Endothelial cell of umbilical vein (primary cell): ENCODE measurements around the gene RANBP17. TPM values are rescaled to one million over a fixed set of nuclear protein-coding genes. Genes with fewer than 3 reads are reported as not detected.
"Not testable (repeated sequence)": the region's sequence is repeated elsewhere in the genome, so short reads cannot be mapped to it uniquely, and the experiment has no call there.

ENCODE experiments used
- BruUV-seq: library from RNA; stranded (reverse); fragments of 400-500 nt; replicated peaks from 2 replicates; lab custom pipeline; 2021; lab: Mats Ljungman, UMichigan
- CTCF ChIA-PET: fragments of 300-600, 350-600 bp; sonication (Branson Sonifier 250); formaldehyde crosslinking; loops from one replicate; lab custom pipeline; 2021; ENCODE audit warnings: antibody characterized with exemption, inconsistent platforms; lab: Charles Lee
- POLR2A ChIA-PET: fragments of 300-600, 350-600 bp; sonication (Branson Sonifier 250); formaldehyde crosslinking; loops from one replicate; lab custom pipeline; 2021; ENCODE audit warnings: antibody characterized with exemption, inconsistent platforms; lab: Charles Lee
- DNase-seq: peaks from one replicate; pipeline ENCODE4 v3.0.0-alpha.2; 2011; ENCODE audit warnings: low read depth, low spot score
- FAIRE-seq: peaks from 2 replicates; lab custom pipeline; 2011; peaks lifted over from hg19 to GRCh38; lab: Jason Lieb, UNC
- H2AFZ ChIP-seq: 2 replicates; pipeline ENCODE4 v1.6.0; 2012; ENCODE audit warnings: low read depth, low read length, control low read depth, inconsistent platforms
- H3K27ac ChIP-seq: 2 replicates; pipeline ENCODE4 v1.5.1; 2011; ENCODE audit warnings: low read depth, mild to moderate bottlenecking, control low read depth, low read length, moderate library complexity; ENCODE audit not compliant: insufficient read depth
- H3K27me3 ChIP-seq, 2 experiments: 2 replicates each; pipeline versions ENCODE4 v1.6.0 to v1.6.1; 2011; ENCODE audit warnings: low read length in 2 of 2, mixed read lengths in 1 of 2; ENCODE audit not compliant: control insufficient read depth in 2 of 2, insufficient read depth in 2 of 2
- H3K36me3 ChIP-seq, 2 experiments: 2 replicates in 1 of 2; 3 replicates in 1 of 2; pipeline ENCODE4 v1.5.1; 2011; ENCODE audit warnings: low read length in 2 of 2, mild to moderate bottlenecking in 1 of 2, moderate library complexity in 1 of 2; ENCODE audit not compliant: control insufficient read depth in 2 of 2, insufficient read depth in 2 of 2; ENCODE audit errors: extremely low read depth in 1 of 2
- H3K4me1 ChIP-seq: 3 replicates; pipeline ENCODE4 v1.5.1; 2011; ENCODE audit warnings: mild to moderate bottlenecking, low read length; ENCODE audit not compliant: control insufficient read depth, insufficient read depth; ENCODE audit errors: extremely low read depth
- H3K4me2 ChIP-seq: 2 replicates; pipeline ENCODE4 v1.6.1; 2011; ENCODE audit warnings: low read length, control low read depth, mixed read lengths; ENCODE audit not compliant: insufficient read depth
- H3K4me3 ChIP-seq, 3 experiments: fragments of 200-600 bp in 1 of 3; sonication (generic), shearing (Covaris generic) in 1 of 3; replicated peaks in 1 of 3; 2 replicates each; pipeline ENCODE4 v1.5.1; 2011 to 2016; ENCODE audit warnings: control low read depth in 3 of 3, low read length in 3 of 3, mild to moderate bottlenecking in 2 of 3, inconsistent platforms in 1 of 3, low read depth in 1 of 3, moderate library complexity in 1 of 3; ENCODE audit not compliant: insufficient read depth in 1 of 3
- H3K79me2 ChIP-seq: 2 replicates; pipeline ENCODE4 v1.6.0; 2012; ENCODE audit warnings: low read length, inconsistent platforms; ENCODE audit not compliant: control insufficient read depth, insufficient read depth
- H3K9ac ChIP-seq: replicated peaks from 2 replicates; pipeline ENCODE3; 2011; ENCODE audit warnings: low read length, control low read depth; ENCODE audit not compliant: insufficient read depth; ENCODE audit errors: extremely low read depth
- H3K9me1 ChIP-seq: replicated peaks from 3 replicates; pipeline ENCODE4 v1.6.0; 2011; ENCODE audit warnings: mild to moderate bottlenecking, low read length; ENCODE audit not compliant: control insufficient read depth, insufficient read depth; ENCODE audit errors: extremely low read depth
- H3K9me3 ChIP-seq: replicated peaks from 2 replicates; pipeline ENCODE4 v1.5.1; 2012; ENCODE audit warnings: low read length, inconsistent platforms; ENCODE audit not compliant: control insufficient read depth, insufficient read depth
- H4K20me1 ChIP-seq: replicated peaks from 2 replicates; pipeline ENCODE3; 2011; ENCODE audit warnings: mild to moderate bottlenecking, low read length; ENCODE audit not compliant: control insufficient read depth, insufficient read depth; ENCODE audit errors: extremely low read depth
- EZH2 ChIP-seq: IDR thresholded peaks from 2 replicates; pipeline ENCODE4 v1.6.1; 2012; ENCODE audit warnings: borderline replicate concordance, low read depth, mild to moderate bottlenecking, moderate library complexity, low read length, inconsistent platforms; ENCODE audit not compliant: severe bottlenecking
- FOS ChIP-seq: IDR thresholded peaks from 2 replicates; pipeline ENCODE4 v1.6.1; 2011; ENCODE audit warnings: mild to moderate bottlenecking, low read length, moderate library complexity, borderline replicate concordance; ENCODE audit not compliant: insufficient read depth
- GATA2 ChIP-seq: IDR thresholded peaks from 2 replicates; pipeline ENCODE4 v1.7.0; 2011; ENCODE audit warnings: low read depth, mild to moderate bottlenecking, moderate library complexity, mixed read lengths, low read length; ENCODE audit not compliant: insufficient read length, insufficient read depth
- JUN ChIP-seq: IDR thresholded peaks from 2 replicates; pipeline ENCODE4 v1.6.1; 2011; ENCODE audit warnings: borderline replicate concordance, low read depth; ENCODE audit not compliant: insufficient read length, insufficient read depth
- MYC ChIP-seq: IDR thresholded peaks from one replicate; pipeline ENCODE4 v1.6.1; 2011; ENCODE audit warnings: mild to moderate bottlenecking, low read depth, low read length
- POLR2A ChIP-seq: IDR thresholded peaks from 2 replicates; pipeline ENCODE4 v1.6.1; 2012; ENCODE audit warnings: low read depth, mild to moderate bottlenecking, control low read depth, low read length
- POLR2AphosphoS5 ChIP-seq: IDR thresholded peaks from 2 replicates; pipeline ENCODE4 v1.6.1; 2012; ENCODE audit warnings: low read depth, mild to moderate bottlenecking, control low read depth, low read length, moderate library complexity; ENCODE audit not compliant: insufficient read depth
- dilution Hi-C: fragments of 300-500 bp; cut with MboI; formaldehyde crosslinking; loops from one replicate; pipeline ENCODE4 v1.15.0; 2019; ENCODE audit warnings: low sequenced_read_pairs; ENCODE audit not compliant: extremely low pct_ligation_motif_present
- intact Hi-C: fragments of 100-400 bp; cut with micrococcal nuclease; formaldehyde crosslinking; loops from one replicate; pipeline ENCODE4 v1.10.0; 2022
- polyA plus RNA-seq, 4 experiments: library from polyadenylated mRNA; depleted of rRNA in 3 of 4; stranded (reverse) in 3 of 4; unstranded in 1 of 4; fragments of >200 nt; gene quantifications; 2 replicates each; pipeline versions ENCODE4 v1.2.1 to v1.2.3, GENCODE V29; 2011 to 2012; ENCODE audit warnings: missing spikeins in 1 of 4
- total RNA-seq: library from RNA; stranded (reverse); gene quantifications from 2 replicates; pipeline ENCODE4 v1.2.3, GENCODE V29; 2021
- TF ChIP-seq, protein P1 (sequence below): IDR thresholded peaks from 2 replicates; pipeline ENCODE4 v1.6.1; 2011; ENCODE audit not compliant: insufficient read depth, insufficient read length
- TF ChIP-seq, protein P2 (sequence below), 2 donors: IDR thresholded peaks; 1 replicate in 1 of 2; 2 replicates in 1 of 2; pipeline ENCODE4 v1.5.1; 2011; ENCODE audit warnings: low read length in 2 of 2, mild to moderate bottlenecking in 2 of 2, moderate library complexity in 2 of 2, control low read depth in 1 of 2, inconsistent platforms in 1 of 2, low read depth in 1 of 2; ENCODE audit not compliant: insufficient read depth in 1 of 2; ENCODE audit errors: extremely low read depth in 1 of 2

Gene RANBP17
- total and polyA plus RNA-seq, 2 donors (not counting 3 experiments of a cell fraction or from before 2014, with no cell fraction given): 5.6 to 13.6 TPM

- H2AFZ ChIP-seq: no peak overlapping the region
- DNase-seq (no peak), FAIRE-seq (no peak)
- intact Hi-C loops: no loop called here
- H3K27ac ChIP-seq: no peak overlapping the region
- no peak overlapping the region for H3K4me3 ChIP-seq
- no peaks in the 10 kb centered on the region for H3K79me2 ChIP-seq
- dilution Hi-C loops: no loop called here
- H4K20me1 ChIP-seq: no peaks in the 10 kb centered on the region
- H3K4me2 ChIP-seq: no peak overlapping the region
- BruUV-seq: no TSS peak
- H3K9me1 ChIP-seq: no peaks in the 10 kb centered on the region
- no peaks in the 10 kb centered on the region for H3K27me3 ChIP-seq
- no peaks in the 10 kb centered on the region for H3K36me3 ChIP-seq
- H3K4me1 ChIP-seq: no peaks in the 10 kb centered on the region
- TF ChIP-seq EZH2 (no peak), FOS (no peak), JUN (no peak), GATA2 (no peak), MYC (no peak), POLR2AphosphoS5 (no peak), POLR2A (no peak)
- TF ChIP-seq, protein P1, sequence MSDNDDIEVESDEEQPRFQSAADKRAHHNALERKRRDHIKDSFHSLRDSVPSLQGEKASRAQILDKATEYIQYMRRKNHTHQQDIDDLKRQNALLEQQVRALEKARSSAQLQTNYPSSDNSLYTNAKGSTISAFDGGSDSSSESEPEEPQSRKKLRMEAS: no peak
- TF ChIP-seq, protein P2, sequence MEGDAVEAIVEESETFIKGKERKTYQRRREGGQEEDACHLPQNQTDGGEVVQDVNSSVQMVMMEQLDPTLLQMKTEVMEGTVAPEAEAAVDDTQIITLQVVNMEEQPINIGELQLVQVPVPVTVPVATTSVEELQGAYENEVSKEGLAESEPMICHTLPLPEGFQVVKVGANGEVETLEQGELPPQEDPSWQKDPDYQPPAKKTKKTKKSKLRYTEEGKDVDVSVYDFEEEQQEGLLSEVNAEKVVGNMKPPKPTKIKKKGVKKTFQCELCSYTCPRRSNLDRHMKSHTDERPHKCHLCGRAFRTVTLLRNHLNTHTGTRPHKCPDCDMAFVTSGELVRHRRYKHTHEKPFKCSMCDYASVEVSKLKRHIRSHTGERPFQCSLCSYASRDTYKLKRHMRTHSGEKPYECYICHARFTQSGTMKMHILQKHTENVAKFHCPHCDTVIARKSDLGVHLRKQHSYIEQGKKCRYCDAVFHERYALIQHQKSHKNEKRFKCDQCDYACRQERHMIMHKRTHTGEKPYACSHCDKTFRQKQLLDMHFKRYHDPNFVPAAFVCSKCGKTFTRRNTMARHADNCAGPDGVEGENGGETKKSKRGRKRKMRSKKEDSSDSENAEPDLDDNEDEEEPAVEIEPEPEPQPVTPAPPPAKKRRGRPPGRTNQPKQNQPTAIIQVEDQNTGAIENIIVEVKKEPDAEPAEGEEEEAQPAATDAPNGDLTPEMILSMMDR (IDR thresholded peaks at IDR 0.05; ENCODE audit: extremely low read depth in 1 of 2, insufficient read depth in 1 of 2, low read depth in 1 of 2, low read length in 2 of 2): no peak
- H3K9ac ChIP-seq: no peak overlapping the region
- CTCF ChIA-PET: no interaction called here
- H3K9me3 ChIP-seq: no peaks in the 10 kb centered on the region
- POLR2A ChIA-PET: no interaction called here
Observed at GRCh38 chr5:170920196-170920595, 58.4 kb downstream of the RANBP17 start.

DNA sequence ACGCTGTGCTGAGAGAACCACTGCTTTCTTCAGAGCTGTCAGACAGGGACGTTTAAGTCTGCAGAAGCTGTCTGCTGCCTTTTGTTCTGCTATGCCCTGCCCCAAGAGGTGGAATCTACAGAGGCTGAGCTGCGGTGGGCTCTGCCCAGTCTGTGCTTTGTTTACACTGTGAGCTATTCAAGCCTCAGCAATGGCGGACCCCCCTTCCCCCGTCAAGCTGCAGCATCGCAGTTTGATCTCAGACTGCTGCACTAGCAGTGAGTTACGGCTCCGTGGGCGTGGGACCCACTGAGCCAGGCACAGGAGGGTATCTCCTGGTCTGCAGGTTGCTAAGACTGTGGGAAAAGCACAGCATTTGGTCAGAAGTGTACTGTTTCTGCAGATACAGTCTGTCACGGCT lies 60.5 kb downstream of the RANBP17 start:
- H4K20me1 ChIP-seq, H3K36me3 ChIP-seq, H3K27ac ChIP-seq, CTCF ChIA-PET, POLR2A ChIA-PET, BruUV-seq, H2AFZ ChIP-seq, dilution Hi-C loops, H3K79me2 ChIP-seq, FAIRE-seq, H3K9me3 ChIP-seq, H3K4me2 ChIP-seq, H3K9me1 ChIP-seq, H3K9ac ChIP-seq, intact Hi-C loops, H3K27me3 ChIP-seq, DNase-seq, H3K4me1 ChIP-seq, H3K4me3 ChIP-seq: not testable (repeated sequence)
